Hematopoietic multipotent progenitor cell (in vitro differentiated cells): ENCODE results near the gene LRP3. TPM values are rescaled to one million over a fixed set of nuclear protein-coding genes. Genes with fewer than 3 reads are reported as not detected.
"Not testable (repeated sequence)": the region's sequence is repeated elsewhere in the genome, so short reads cannot be mapped to it uniquely, and the experiment has no call there.

Experiments used
- DNase-seq, 3 donors: peaks; one replicate each; pipeline ENCODE4 v3.0.0-alpha.2; 2011 to 2015; ENCODE audit warnings: low read depth in 2 of 3, low spot score in 2 of 3
- total RNA-seq: library from RNA; depleted of rRNA; stranded (reverse); fragments of >200 nt; gene quantifications from one replicate; pipeline ENCODE4 v1.2.3, GENCODE V29; 2012

The LRP3 gene
- total RNA-seq, 1 donor: 6.7 TPM

- no peak for DNase-seq
These were observed 18.5 kb downstream of the LRP3 start for GRCh38 chr19:33212436-33213172.

DNA sequence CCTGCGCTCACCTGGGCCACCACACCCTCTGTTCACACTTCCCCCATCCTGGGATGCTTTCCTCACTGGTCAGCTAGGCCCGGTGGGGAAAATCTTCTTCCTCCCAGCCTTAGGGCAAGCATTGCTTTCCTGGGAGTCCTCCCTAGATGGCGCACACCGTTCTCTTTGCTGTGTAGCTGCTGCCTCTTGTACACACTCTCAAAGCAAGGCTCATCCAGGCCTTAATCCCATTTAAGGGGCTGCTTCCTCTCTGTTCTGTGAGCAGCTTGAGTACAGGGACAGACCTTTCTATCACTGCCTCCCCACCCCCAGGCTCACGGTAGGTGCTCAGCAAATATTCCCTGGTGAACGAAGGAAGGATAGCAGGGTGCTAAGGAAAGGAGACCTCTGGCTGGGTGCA, 20.5 kb downstream of the LRP3 start:
- no peak for DNase-seq

- no peak for DNase-seq
These were observed 21.5 kb downstream of the LRP3 start for GRCh38 chr19:33215438-33216197.

- DNase-seq: no peak
These were observed 22.2 kb downstream of the LRP3 start for GRCh38 chr19:33216198-33216830.

- DNase-seq: no peak
These were observed 23.8 kb downstream of the LRP3 start for GRCh38 chr19:33217881-33218280.

- no peak for DNase-seq
These were observed 25.2 kb downstream of the LRP3 start for GRCh38 chr19:33219261-33219815.

GRCh38 chr19:33220115-33220514, 26.0 kb downstream of the LRP3 start:
- DNase-seq: no peak

- no peak for DNase-seq
These were observed 26.6 kb downstream of the LRP3 start for GRCh38 chr19:33220735-33221134.

DNA sequence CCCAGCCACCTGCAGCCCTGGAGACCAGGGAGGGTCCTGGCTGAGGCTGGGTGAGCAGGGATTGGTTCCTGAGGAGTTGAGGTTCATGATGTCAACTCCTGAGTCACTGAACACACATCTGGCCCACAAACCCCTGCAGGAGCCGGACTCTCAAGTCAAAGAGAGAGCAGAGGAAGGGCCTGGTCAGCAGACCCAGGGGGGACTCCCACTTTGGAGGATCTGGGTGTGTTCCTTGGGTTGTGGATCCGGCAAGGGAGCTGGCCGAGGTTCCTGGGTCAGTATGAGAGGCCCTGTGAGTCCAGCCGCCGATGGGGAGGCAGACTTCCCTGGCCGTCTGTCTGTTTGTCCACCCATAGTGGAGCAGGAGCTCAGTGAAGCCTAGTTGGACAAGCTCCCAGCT, 27.5 kb downstream of the LRP3 start:
- no peak for DNase-seq

DNA sequence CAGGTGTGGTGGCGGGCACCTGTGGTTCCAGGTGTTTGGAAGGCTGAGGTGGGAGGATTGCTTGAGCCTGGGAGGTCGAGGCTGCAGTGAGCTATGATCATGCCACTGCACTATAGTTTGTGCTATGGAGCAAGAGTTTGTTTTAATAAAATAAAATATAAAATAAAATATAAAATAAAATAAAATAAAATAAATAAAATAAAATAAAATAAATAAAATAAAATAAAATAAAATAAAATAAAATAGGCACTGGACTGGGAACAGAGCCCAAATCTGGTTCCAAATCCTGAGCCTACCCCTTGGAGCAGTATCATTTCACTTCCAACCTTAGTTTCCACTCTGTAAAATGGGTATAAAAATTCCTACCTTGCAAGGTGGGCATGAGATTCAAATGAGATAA, 28.1 kb downstream of the LRP3 start:
- not testable (repeated sequence) for DNase-seq

GRCh38 chr19:33224694-33225457, 30.7 kb downstream of the LRP3 start:
- DNase-seq: no peak

DNA sequence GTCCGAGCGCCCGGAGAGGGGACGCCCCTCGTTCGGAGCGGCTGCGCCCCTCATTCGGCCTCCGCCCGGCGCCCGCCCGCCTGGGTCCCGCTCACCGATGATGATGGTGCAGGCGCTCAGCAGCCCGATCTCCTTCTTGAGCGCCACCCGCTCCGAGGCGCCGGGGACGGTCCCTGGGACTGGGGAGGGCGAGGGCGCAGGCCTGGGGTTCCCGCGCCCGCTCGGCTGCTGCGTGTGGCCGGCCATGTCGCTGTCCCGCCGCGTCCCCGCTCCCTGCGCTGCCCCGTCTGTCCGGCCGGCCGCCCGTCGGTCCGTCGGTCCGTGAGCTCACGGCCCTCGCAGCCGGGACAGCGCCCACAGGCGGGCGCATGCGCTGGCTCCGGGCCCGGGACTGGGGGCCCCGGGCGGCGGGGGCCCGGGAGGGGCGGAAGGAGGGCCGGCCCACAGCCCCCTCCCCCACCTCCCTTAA, 31.4 kb downstream of the LRP3 start, which contains the start of gene SLC7A10:
Gene SLC7A10, minus strand, starts transcription at position 393 of the 469 bp plus-strand sequence. Its CDS starts 147 bp downstream, at position 246.
- no peak for DNase-seq

GRCh38 chr19:33226550-33227241, 32.6 kb downstream of the LRP3 start:
- peak in 2 of 3 donors; percentile 35 to 40 for DNase-seq

DNA sequence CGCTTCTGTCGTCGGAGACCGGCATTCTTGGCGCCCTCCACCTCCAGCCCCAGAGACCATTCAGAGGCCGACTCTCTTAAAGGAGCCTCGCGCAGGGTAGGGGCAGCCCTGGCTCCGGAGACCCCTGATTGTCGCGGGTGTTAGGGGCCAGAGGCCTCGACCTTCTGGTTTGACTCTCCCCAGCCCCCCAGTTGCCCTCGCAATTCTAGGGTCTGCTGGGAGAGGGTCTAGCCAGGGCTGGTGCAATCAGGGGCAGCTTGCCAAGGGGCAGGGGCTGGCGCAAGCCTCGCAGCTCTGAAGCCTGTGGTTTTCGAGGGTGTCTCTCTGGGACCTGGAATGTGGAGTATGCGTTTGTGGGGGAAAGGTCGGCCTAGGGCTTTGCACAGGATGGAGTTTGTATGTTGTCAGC, 33.1 kb downstream of the LRP3 start:
- DNase-seq: no peak

- no peak for DNase-seq
These were observed 33.9 kb downstream of the LRP3 start for GRCh38 chr19:33227870-33228599.

DNA sequence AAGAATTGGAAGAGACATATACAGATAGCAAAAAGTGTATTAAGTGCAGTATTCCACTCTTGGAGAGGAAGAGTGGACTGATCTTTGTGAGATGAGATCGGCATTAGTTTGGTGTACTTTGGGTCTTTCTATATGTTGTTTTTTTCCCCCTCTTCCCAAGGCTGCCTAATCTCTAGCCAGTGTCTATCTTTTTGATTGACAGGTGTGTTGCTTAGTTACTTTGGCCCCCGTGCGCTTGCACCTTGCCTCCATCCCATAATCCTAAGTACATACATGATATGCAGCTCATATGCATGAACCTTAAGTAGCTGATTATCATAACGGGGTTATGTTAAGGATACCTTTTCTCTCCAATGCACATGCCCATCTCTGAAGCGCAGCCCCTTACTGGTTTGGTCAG, 35.8 kb downstream of the LRP3 start:
- no peak for DNase-seq

- no peak for DNase-seq
These were observed 37.4 kb downstream of the LRP3 start for GRCh38 chr19:33231511-33231910.

DNA sequence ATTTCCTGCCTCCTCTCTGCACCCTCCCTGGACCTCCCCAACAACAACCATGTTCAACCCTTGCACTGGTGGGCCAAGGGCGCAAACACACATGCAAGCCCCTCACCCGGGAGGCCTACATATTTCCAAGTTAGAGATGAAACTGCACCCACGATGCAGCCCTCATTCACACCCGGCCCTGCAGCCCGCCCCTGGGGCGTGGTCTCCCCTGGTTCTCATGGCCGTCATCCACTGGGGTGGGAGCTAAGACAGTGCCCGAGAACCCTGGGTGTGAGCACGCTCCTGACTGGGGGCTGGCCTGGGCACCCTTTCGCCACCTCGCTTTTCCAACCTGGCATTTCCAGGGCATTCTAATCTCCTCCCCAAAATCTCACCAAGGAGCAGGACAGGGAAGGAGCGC, 38.5 kb downstream of the LRP3 start:
- no peak for DNase-seq
